SU-DHL-6 (cell line): Measurements from ENCODE around the gene NSD1.

Experiments used
- H2AFZ ChIP-seq: fragments of 200-600 bp; sonication (generic); 2 replicates; pipeline ENCODE4 v1.6.1; 2014; ENCODE audit warnings: low read depth, mild to moderate bottlenecking, moderate library complexity, mixed read lengths, antibody characterized with exemption, low read length; ENCODE audit not compliant: severe bottlenecking
- H3F3A ChIP-seq: fragments of 200-600 bp; shearing (Covaris generic); 2 replicates; pipeline ENCODE4 v1.6.0; 2016; ENCODE audit warnings: antibody characterized with exemption, mild to moderate bottlenecking; ENCODE audit not compliant: insufficient read depth
- H3K27ac ChIP-seq: fragments of 200-600 bp; sonication (generic); 2 replicates; pipeline ENCODE4 v1.5.1; 2016; ENCODE audit warnings: low read depth, mild to moderate bottlenecking, low read length, moderate library complexity, mixed read lengths
- H3K27me3 ChIP-seq: fragments of 200-600 bp; sonication (generic), shearing (Covaris generic); 2 replicates; pipeline ENCODE4 v1.6.0; 2014; ENCODE audit warnings: mild to moderate bottlenecking, low read length
- H3K36me3 ChIP-seq: fragments of 200-600 bp; sonication (generic); 2 replicates; pipeline ENCODE4 v1.6.1; 2014; ENCODE audit warnings: mild to moderate bottlenecking, low read length, mixed read lengths
- H3K4me2 ChIP-seq: fragments of 300-600, 200-600 bp; shearing (Covaris generic), sonication (generic); 2 replicates; pipeline ENCODE4 v1.6.0; 2014; ENCODE audit warnings: low read length, low read depth, mild to moderate bottlenecking; ENCODE audit not compliant: poor library complexity, severe bottlenecking
- H3K4me3 ChIP-seq: fragments of 200-600 bp; sonication (generic); 2 replicates; pipeline ENCODE4 v1.5.1; 2014; ENCODE audit warnings: antibody characterized with exemption, low read length, mild to moderate bottlenecking, mixed read lengths; ENCODE audit not compliant: insufficient read depth, poor library complexity, severe bottlenecking
- H3K79me2 ChIP-seq: fragments of 200-600 bp; sonication (generic); 2 replicates; pipeline ENCODE4 v1.6.1; 2014; ENCODE audit warnings: mild to moderate bottlenecking, low read length, moderate library complexity; ENCODE audit not compliant: insufficient read depth
- H3K9ac ChIP-seq: fragments of 200-600 bp; sonication (generic); 2 replicates; pipeline ENCODE4 v1.7.0; 2014; ENCODE audit warnings: mild to moderate bottlenecking, low read length
- H3K9me2 ChIP-seq: fragments of 200-600 bp; sonication (generic); replicated peaks from 2 replicates; pipeline ENCODE4 v1.6.1; 2014; ENCODE audit warnings: low read length; ENCODE audit not compliant: insufficient read depth
- H3K9me3 ChIP-seq: fragments of 200-600 bp; sonication (generic); 2 replicates; pipeline ENCODE4 v1.6.1; 2014; ENCODE audit warnings: low read length, mixed read lengths; ENCODE audit not compliant: insufficient read depth
- H4K20me1 ChIP-seq: fragments of 200-600 bp; sonication (generic); 2 replicates; pipeline ENCODE4 v1.6.1; 2014; ENCODE audit warnings: low read depth, mild to moderate bottlenecking, antibody characterized with exemption, low read length, moderate library complexity, mixed read lengths
- EZH2phosphoT487 ChIP-seq: fragments of 200-600 bp; sonication (generic), shearing (Covaris generic); conservative IDR thresholded peaks from 2 replicates; pipeline ENCODE4 v1.6.1; 2018; ENCODE audit warnings: mild to moderate bottlenecking, antibody characterized with exemption, low read length, moderate library complexity, mixed read lengths
- TF ChIP-seq, protein P1 (sequence below): fragments of 200-600 bp; sonication (generic); IDR thresholded peaks from one replicate; pipeline ENCODE4 v1.5.1; 2017; ENCODE audit warnings: antibody characterized with exemption, mild to moderate bottlenecking, low read length, moderate library complexity; ENCODE audit not compliant: insufficient read depth, poor library complexity, severe bottlenecking

The NSD1 gene

GRCh38 chr5:177183142-177183541 is 49.6 kb downstream of the NSD1 start:
- H3K79me2 ChIP-seq, result peaks cover 90% of the 10 kb centered on the region
- TF ChIP-seq EZH2phosphoT487, result no peak
- TF ChIP-seq, protein P1, sequence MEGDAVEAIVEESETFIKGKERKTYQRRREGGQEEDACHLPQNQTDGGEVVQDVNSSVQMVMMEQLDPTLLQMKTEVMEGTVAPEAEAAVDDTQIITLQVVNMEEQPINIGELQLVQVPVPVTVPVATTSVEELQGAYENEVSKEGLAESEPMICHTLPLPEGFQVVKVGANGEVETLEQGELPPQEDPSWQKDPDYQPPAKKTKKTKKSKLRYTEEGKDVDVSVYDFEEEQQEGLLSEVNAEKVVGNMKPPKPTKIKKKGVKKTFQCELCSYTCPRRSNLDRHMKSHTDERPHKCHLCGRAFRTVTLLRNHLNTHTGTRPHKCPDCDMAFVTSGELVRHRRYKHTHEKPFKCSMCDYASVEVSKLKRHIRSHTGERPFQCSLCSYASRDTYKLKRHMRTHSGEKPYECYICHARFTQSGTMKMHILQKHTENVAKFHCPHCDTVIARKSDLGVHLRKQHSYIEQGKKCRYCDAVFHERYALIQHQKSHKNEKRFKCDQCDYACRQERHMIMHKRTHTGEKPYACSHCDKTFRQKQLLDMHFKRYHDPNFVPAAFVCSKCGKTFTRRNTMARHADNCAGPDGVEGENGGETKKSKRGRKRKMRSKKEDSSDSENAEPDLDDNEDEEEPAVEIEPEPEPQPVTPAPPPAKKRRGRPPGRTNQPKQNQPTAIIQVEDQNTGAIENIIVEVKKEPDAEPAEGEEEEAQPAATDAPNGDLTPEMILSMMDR, result no peak
- no peak overlapping the region for H3K4me2 ChIP-seq
- no peaks in the 10 kb centered on the region for H3K9me3 ChIP-seq
- H3K27ac ChIP-seq, result peak overlapping the region; percentile 27; the same call in 1 of the 2 replicates
- no peaks in the 10 kb centered on the region for H3K27me3 ChIP-seq
- H3K9me2 ChIP-seq, result no peaks in the 10 kb centered on the region
- H3K9ac ChIP-seq, result no peak overlapping the region
- H2AFZ ChIP-seq, result no peak overlapping the region
- H3K4me3 ChIP-seq, result no peak overlapping the region
- no peaks in the 10 kb centered on the region for H4K20me1 ChIP-seq
- peaks cover 4% of the 10 kb centered on the region; the same call in 1 of the 2 replicates for H3K36me3 ChIP-seq
- peaks cover 20% of the 10 kb centered on the region for H3F3A ChIP-seq

DNA sequence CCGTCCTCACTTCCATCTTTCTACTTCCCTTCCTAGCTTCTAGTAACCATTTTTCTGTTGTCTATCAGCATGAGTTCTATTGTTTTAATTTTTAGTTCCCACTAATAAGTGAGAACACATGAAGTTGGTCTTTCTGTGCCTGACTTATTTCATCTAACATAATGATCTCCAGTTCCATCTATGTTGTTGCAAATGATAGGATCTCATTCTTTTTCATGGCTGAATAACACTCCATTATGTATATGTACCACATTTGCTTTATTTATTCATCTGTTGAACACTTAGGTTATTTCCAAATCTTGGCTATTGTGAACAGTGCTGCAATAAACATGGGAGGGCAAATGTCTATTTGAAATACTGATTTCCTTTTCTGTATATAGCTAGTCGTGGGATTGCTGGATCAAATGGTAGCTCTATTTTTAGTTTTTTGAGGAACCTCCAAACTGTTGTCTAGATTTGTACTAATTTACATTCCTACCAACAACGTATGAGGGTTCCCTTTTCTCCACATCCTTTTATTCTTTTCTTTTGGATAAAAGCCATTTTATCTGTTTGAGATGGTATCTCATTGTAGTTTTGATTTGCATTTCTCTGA is 50.3 kb downstream of the NSD1 start:
- Histone ChIP-seq H3K4me3 (no peak overlapping the region), H3K9me3 (no peaks in the 10 kb centered on the region), H2AFZ (no peak overlapping the region), H3K4me2 (no peak overlapping the region), H3K79me2 (peaks cover 90% of the 10 kb centered on the region), H4K20me1 (no peaks in the 10 kb centered on the region), H3F3A (peaks cover 20% of the 10 kb centered on the region), H3K36me3 (peaks cover 4% of the 10 kb centered on the region; the same call in 1 of the 2 replicates), H3K9ac (no peak overlapping the region), H3K9me2 (no peaks in the 10 kb centered on the region), H3K27ac (peak overlapping the region; percentile 27; the same call in 1 of the 2 replicates), H3K27me3 (no peaks in the 10 kb centered on the region)
- TF ChIP-seq, protein P1, result no peak
- TF ChIP-seq EZH2phosphoT487, result no peak

- Histone ChIP-seq H4K20me1 (no peaks in the 10 kb centered on the region), H3K27ac (no peak overlapping the region), H3K4me2 (no peak overlapping the region), H3F3A (peaks cover 29% of the 10 kb centered on the region), H3K27me3 (no peaks in the 10 kb centered on the region), H3K79me2 (peaks cover 91% of the 10 kb centered on the region), H3K4me3 (no peak overlapping the region), H3K9me3 (no peaks in the 10 kb centered on the region), H3K9ac (no peak overlapping the region), H2AFZ (no peak overlapping the region), H3K36me3 (peaks cover 4% of the 10 kb centered on the region; the same call in 1 of the 2 replicates), H3K9me2 (no peaks in the 10 kb centered on the region)
- TF ChIP-seq, protein P1, result no peak
- TF ChIP-seq EZH2phosphoT487, result no peak
These were observed 52.4 kb downstream of the NSD1 start for GRCh38 chr5:177185993-177186392.
